ENCODE measurements around the gene PRDM16.

GRCh38 chr1:3020263-3020909 lies 48.6 kb upstream of the PRDM16 start:
- TF ChIP-seq, protein P1, sequence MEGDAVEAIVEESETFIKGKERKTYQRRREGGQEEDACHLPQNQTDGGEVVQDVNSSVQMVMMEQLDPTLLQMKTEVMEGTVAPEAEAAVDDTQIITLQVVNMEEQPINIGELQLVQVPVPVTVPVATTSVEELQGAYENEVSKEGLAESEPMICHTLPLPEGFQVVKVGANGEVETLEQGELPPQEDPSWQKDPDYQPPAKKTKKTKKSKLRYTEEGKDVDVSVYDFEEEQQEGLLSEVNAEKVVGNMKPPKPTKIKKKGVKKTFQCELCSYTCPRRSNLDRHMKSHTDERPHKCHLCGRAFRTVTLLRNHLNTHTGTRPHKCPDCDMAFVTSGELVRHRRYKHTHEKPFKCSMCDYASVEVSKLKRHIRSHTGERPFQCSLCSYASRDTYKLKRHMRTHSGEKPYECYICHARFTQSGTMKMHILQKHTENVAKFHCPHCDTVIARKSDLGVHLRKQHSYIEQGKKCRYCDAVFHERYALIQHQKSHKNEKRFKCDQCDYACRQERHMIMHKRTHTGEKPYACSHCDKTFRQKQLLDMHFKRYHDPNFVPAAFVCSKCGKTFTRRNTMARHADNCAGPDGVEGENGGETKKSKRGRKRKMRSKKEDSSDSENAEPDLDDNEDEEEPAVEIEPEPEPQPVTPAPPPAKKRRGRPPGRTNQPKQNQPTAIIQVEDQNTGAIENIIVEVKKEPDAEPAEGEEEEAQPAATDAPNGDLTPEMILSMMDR (IDR thresholded peaks at IDR 0.05; ENCODE audit: insufficient read depth, low read depth, low read length), result no peak
- TF ChIP-seq EZH2 (IDR thresholded peaks at IDR 0.05; ENCODE audit: insufficient read depth, low read length), result no peak

Measured in astrocyte (in vitro differentiated cells and primary cell).